OCI-LY1 (cell line): ENCODE data around the gene ANKFN1.

Source experiments
- H2AFZ ChIP-seq: fragments of 200-600 bp; sonication (generic), shearing (Covaris generic); 2 replicates; pipeline ENCODE4 v1.6.0; 2014; ENCODE audit warnings: antibody characterized with exemption, mild to moderate bottlenecking, low read length
- H3F3A ChIP-seq: fragments of 200-600 bp; sonication (generic), shearing (Covaris generic); 2 replicates; pipeline ENCODE4 v1.6.0; 2014; ENCODE audit warnings: mild to moderate bottlenecking, antibody characterized with exemption, low read length, moderate library complexity; ENCODE audit not compliant: insufficient read depth
- H3K27ac ChIP-seq: fragments of 200-600 bp; sonication (generic); 2 replicates; pipeline ENCODE4 v1.5.1; 2014; ENCODE audit warnings: low read length, mixed run types, mild to moderate bottlenecking, low read depth; ENCODE audit not compliant: poor library complexity, severe bottlenecking
- H3K27me3 ChIP-seq: fragments of 200-600 bp; sonication (generic); 2 replicates; pipeline ENCODE4 v1.6.0; 2014; ENCODE audit warnings: antibody characterized with exemption, mild to moderate bottlenecking, low read length, moderate library complexity; ENCODE audit not compliant: insufficient read depth
- H3K36me3 ChIP-seq: fragments of 200-600 bp; sonication (generic); 2 replicates; pipeline ENCODE4 v1.6.1; 2014; ENCODE audit warnings: mild to moderate bottlenecking, antibody characterized with exemption, low read length, moderate library complexity, mixed read lengths; ENCODE audit not compliant: insufficient read depth
- H3K4me1 ChIP-seq: fragments of 200-600 bp; sonication (generic); 2 replicates; pipeline ENCODE4 v1.5.1; 2014; ENCODE audit warnings: mild to moderate bottlenecking, low read length, moderate library complexity; ENCODE audit not compliant: insufficient read depth, severe bottlenecking
- H3K4me2 ChIP-seq: fragments of 200-600 bp; sonication (generic), shearing (Covaris generic); 2 replicates; pipeline ENCODE4 v1.6.1; 2014; ENCODE audit warnings: low read length
- H3K4me3 ChIP-seq: fragments of 200-600 bp; sonication (generic); 2 replicates; pipeline ENCODE4 v1.5.1; 2014; ENCODE audit warnings: low read length, low read depth, mild to moderate bottlenecking, mixed read lengths; ENCODE audit not compliant: poor library complexity, severe bottlenecking
- H3K79me2 ChIP-seq: fragments of 200-600 bp; shearing (Covaris generic); 2 replicates; pipeline ENCODE4 v1.6.1; 2016; ENCODE audit warnings: mixed run types, low read length, mixed read lengths; ENCODE audit not compliant: insufficient read depth
- H3K9ac ChIP-seq: fragments of 200-600 bp; sonication (generic), shearing (Covaris generic); 2 replicates; pipeline ENCODE4 v1.6.1; 2014; ENCODE audit warnings: mild to moderate bottlenecking, low read length, mixed read lengths
- H3K9me2 ChIP-seq: fragments of 200-600 bp; sonication (generic), shearing (Covaris generic); 2 replicates; pipeline ENCODE4 v1.6.1; 2014; ENCODE audit warnings: low read depth, mild to moderate bottlenecking, low read length, mixed read lengths
- H3K9me3 ChIP-seq: fragments of 200-600 bp; shearing (Covaris generic); 2 replicates; pipeline ENCODE4 v1.6.1; 2014; ENCODE audit warnings: low read length, mixed read lengths
- H4K20me1 ChIP-seq: fragments of 200-600 bp; sonication (generic), shearing (Covaris generic); 2 replicates; pipeline ENCODE4 v1.6.0; 2016; ENCODE audit warnings: mild to moderate bottlenecking, low read length; ENCODE audit not compliant: insufficient read depth
- CTCF ChIP-seq: fragments of 200-600 bp; sonication (generic), shearing (Covaris generic); IDR thresholded peaks from 2 replicates; pipeline ENCODE4 v1.5.1; 2017; ENCODE audit warnings: mild to moderate bottlenecking, antibody characterized with exemption, low read length, moderate library complexity, mixed read lengths
- EZH2 ChIP-seq: fragments of 200-600 bp; sonication (generic), shearing (Covaris generic); IDR thresholded peaks from 2 replicates; pipeline ENCODE4 v1.8.0; 2017; ENCODE audit warnings: borderline replicate concordance, mixed run types, mild to moderate bottlenecking, antibody characterized with exemption, low read length, moderate library complexity, mixed read lengths

ANKFN1 gene

GRCh38 chr17:56114469-56114868 is 38.8 kb upstream of the ANKFN1 start:
- H3K36me3 ChIP-seq, result no peaks in the 10 kb centered on the region
- H3K4me1 ChIP-seq, result no peaks in the 10 kb centered on the region
- H3K9me2 ChIP-seq, result no peaks in the 10 kb centered on the region
- no peaks in the 10 kb centered on the region for H3F3A ChIP-seq
- no peak overlapping the region for H3K4me3 ChIP-seq
- H3K4me2 ChIP-seq, result no peak overlapping the region
- TF ChIP-seq EZH2, result no peak
- TF ChIP-seq CTCF, result no peak
- H3K9me3 ChIP-seq, result no peaks in the 10 kb centered on the region
- H3K79me2 ChIP-seq, result no peaks in the 10 kb centered on the region
- H4K20me1 ChIP-seq, result no peaks in the 10 kb centered on the region
- H3K27me3 ChIP-seq, result no peaks in the 10 kb centered on the region
- H3K27ac ChIP-seq, result no peak overlapping the region
- H3K9ac ChIP-seq, result no peak overlapping the region
- no peak overlapping the region for H2AFZ ChIP-seq

- H3K4me2 ChIP-seq, result no peak overlapping the region
- no peaks in the 10 kb centered on the region for H3K4me1 ChIP-seq
Measured at GRCh38 chr17:56119191-56119590, 34.1 kb upstream of the ANKFN1 start.

GRCh38 chr17:56119936-56120335 is 33.3 kb upstream of the ANKFN1 start:
- H3K4me1 ChIP-seq, result no peaks in the 10 kb centered on the region

More at GRCh38 chr17:56119191-56119590, 34.1 kb upstream of the ANKFN1 start:
- no peak overlapping the region for H3K4me3 ChIP-seq
- no peaks in the 10 kb centered on the region for H4K20me1 ChIP-seq
- no peak overlapping the region for H3K27ac ChIP-seq
- H3K9ac ChIP-seq, result no peak overlapping the region
- no peak overlapping the region for H2AFZ ChIP-seq
- H3F3A ChIP-seq, result no peaks in the 10 kb centered on the region
- H3K79me2 ChIP-seq, result no peaks in the 10 kb centered on the region
- no peaks in the 10 kb centered on the region for H3K36me3 ChIP-seq
- H3K9me2 ChIP-seq, result no peaks in the 10 kb centered on the region
- H3K9me3 ChIP-seq, result no peaks in the 10 kb centered on the region
- no peaks in the 10 kb centered on the region for H3K27me3 ChIP-seq
- TF ChIP-seq EZH2, result no peak
- no peak for TF ChIP-seq CTCF

More at GRCh38 chr17:56119936-56120335, 33.3 kb upstream of the ANKFN1 start:
- H4K20me1 ChIP-seq, result no peaks in the 10 kb centered on the region
- H3K27ac ChIP-seq, result no peak overlapping the region
- H3K9me2 ChIP-seq, result no peaks in the 10 kb centered on the region
- H3K4me2 ChIP-seq, result no peak overlapping the region
- H3K4me3 ChIP-seq, result no peak overlapping the region
- H3K9me3 ChIP-seq, result no peaks in the 10 kb centered on the region
- no peaks in the 10 kb centered on the region for H3K79me2 ChIP-seq
- TF ChIP-seq CTCF (no peak), EZH2 (no peak)
- H3K36me3 ChIP-seq, result no peaks in the 10 kb centered on the region
- no peaks in the 10 kb centered on the region for H3F3A ChIP-seq
- H2AFZ ChIP-seq, result no peak overlapping the region
- no peak overlapping the region for H3K9ac ChIP-seq
- no peaks in the 10 kb centered on the region for H3K27me3 ChIP-seq
